KMS-11 (cell line): Measurements from ENCODE around the gene RAB24.

Experiments used
- H2AFZ ChIP-seq: fragments of 200-600 bp; sonication (generic); 2 replicates; pipeline ENCODE4 v1.6.1; 2016; ENCODE audit warnings: antibody characterized with exemption, mixed run types, low read depth
- H3K27ac ChIP-seq: fragments of 200-600 bp; sonication (generic); 2 replicates; pipeline ENCODE4 v1.6.1; 2016; ENCODE audit warnings: mild to moderate bottlenecking, mixed run types
- H3K27me3 ChIP-seq: fragments of 200-600 bp; sonication (generic); 2 replicates; pipeline ENCODE4 v1.6.1; 2017; ENCODE audit warnings: mild to moderate bottlenecking, low read depth, mixed run types, moderate library complexity; ENCODE audit not compliant: insufficient read depth
- H3K36me3 ChIP-seq: fragments of 200-600 bp; sonication (generic); 2 replicates; pipeline ENCODE4 v1.6.1; 2017; ENCODE audit warnings: mild to moderate bottlenecking, mixed run types; ENCODE audit not compliant: insufficient read depth
- H3K4me1 ChIP-seq: fragments of 200-600 bp; sonication (generic); 2 replicates; pipeline ENCODE4 v1.6.1; 2016; ENCODE audit warnings: mild to moderate bottlenecking, low read depth, mixed run types; ENCODE audit not compliant: poor library complexity, severe bottlenecking
- H3K4me2 ChIP-seq: fragments of 200-600 bp; sonication (generic); 2 replicates; pipeline ENCODE4 v1.7.0; 2016; ENCODE audit warnings: mild to moderate bottlenecking, mixed run types
- H3K4me3 ChIP-seq: fragments of 200-600 bp; sonication (generic); IDR thresholded peaks from 2 replicates; pipeline ENCODE4 v1.6.1; 2017; ENCODE audit warnings: low read depth, low read length, mixed read lengths; ENCODE audit not compliant: insufficient read depth
- H3K79me2 ChIP-seq: fragments of 200-600 bp; sonication (generic); 2 replicates; pipeline ENCODE4 v1.6.1; 2016; ENCODE audit warnings: low read depth, mixed run types; ENCODE audit not compliant: insufficient read depth
- H3K9ac ChIP-seq: fragments of 200-600 bp; sonication (generic); 2 replicates; pipeline ENCODE4 v1.6.1; 2016; ENCODE audit warnings: mild to moderate bottlenecking, mixed run types
- H4K20me1 ChIP-seq: fragments of 200-600 bp; sonication (generic); 2 replicates; pipeline ENCODE4 v1.6.1; 2016; ENCODE audit warnings: mild to moderate bottlenecking, mixed run types; ENCODE audit not compliant: insufficient read depth
- CTCF ChIP-seq: fragments of 200-600 bp; sonication (generic); conservative IDR thresholded peaks from 2 replicates; pipeline ENCODE4 v1.6.1; 2017; ENCODE audit warnings: low read depth, mild to moderate bottlenecking, antibody characterized with exemption, low read length, moderate library complexity, mixed read lengths

RAB24 gene

GRCh38 chr5:177330991-177331842 lies 27.7 kb upstream of the RAB24 start:
- Histone ChIP-seq H3K9ac (no peak overlapping the region), H2AFZ (no peak overlapping the region), H4K20me1 (no peaks in the 10 kb centered on the region), H3K27me3 (no peaks in the 10 kb centered on the region), H3K27ac (no peak overlapping the region), H3K79me2 (no peaks in the 10 kb centered on the region), H3K4me1 (no peaks in the 10 kb centered on the region), H3K4me2 (no peak overlapping the region), H3K36me3 (no peaks in the 10 kb centered on the region), H3K4me3 (no peak overlapping the region)
- no peak for TF ChIP-seq CTCF

GRCh38 chr5:177329883-177330282 lies 26.4 kb upstream of the RAB24 start:
- Histone ChIP-seq H3K79me2 (no peaks in the 10 kb centered on the region), H4K20me1 (no peaks in the 10 kb centered on the region), H3K4me1 (no peaks in the 10 kb centered on the region), H3K36me3 (no peaks in the 10 kb centered on the region), H3K27ac (no peak overlapping the region), H3K9ac (no peak overlapping the region), H2AFZ (no peak overlapping the region), H3K4me2 (no peak overlapping the region), H3K4me3 (no peak overlapping the region), H3K27me3 (no peaks in the 10 kb centered on the region)
- TF ChIP-seq CTCF: no peak

- Histone ChIP-seq H3K27ac (no peak overlapping the region), H3K9ac (no peak overlapping the region), H3K27me3 (no peaks in the 10 kb centered on the region), H3K4me1 (no peaks in the 10 kb centered on the region), H3K4me3 (no peak overlapping the region), H3K36me3 (no peaks in the 10 kb centered on the region), H3K4me2 (no peak overlapping the region), H2AFZ (no peak overlapping the region), H3K79me2 (no peaks in the 10 kb centered on the region), H4K20me1 (no peaks in the 10 kb centered on the region)
- no peak for TF ChIP-seq CTCF
Measured at GRCh38 chr5:177328545-177329231, 25.2 kb upstream of the RAB24 start.

GRCh38 chr5:177327539-177328522 lies 24.3 kb upstream of the RAB24 start:
- no peak overlapping the region for H3K9ac ChIP-seq
- no peak overlapping the region for H3K4me2 ChIP-seq
- H3K4me1 ChIP-seq: no peaks in the 10 kb centered on the region
- H3K36me3 ChIP-seq: no peaks in the 10 kb centered on the region
- H3K79me2 ChIP-seq: no peaks in the 10 kb centered on the region
- no peak overlapping the region for H3K27ac ChIP-seq
- TF ChIP-seq CTCF: no peak
- H4K20me1 ChIP-seq: no peaks in the 10 kb centered on the region
- no peaks in the 10 kb centered on the region for H3K27me3 ChIP-seq
- H3K4me3 ChIP-seq: no peak overlapping the region
- H2AFZ ChIP-seq: no peak overlapping the region
